HG03457 (cell line): ENCODE data around the gene ZNF516.

Source experiments
- ATAC-seq: cut with Tn5 transposase; IDR thresholded peaks from one replicate; pipeline ENCODE4 v1.9.1; 2021; ENCODE audit warnings: moderate number of reproducible peaks; ENCODE audit not compliant: unreplicated experiment

Gene ZNF516

GRCh38 chr18:76349067-76349715, 145.9 kb downstream of the ZNF516 start:
- no peak for ATAC-seq

GRCh38 chr18:76348267-76349066, 146.6 kb downstream of the ZNF516 start:
- no peak for ATAC-seq

GRCh38 chr18:76347341-76347740, 147.7 kb downstream of the ZNF516 start:
- no peak for ATAC-seq

- no peak for ATAC-seq
Measured at GRCh38 chr18:76346490-76347130, 148.4 kb downstream of the ZNF516 start.

- no peak for ATAC-seq
Measured at GRCh38 chr18:76345901-76346300, 149.1 kb downstream of the ZNF516 start.

GRCh38 chr18:76343938-76344569, 151.0 kb downstream of the ZNF516 start:
- no peak for ATAC-seq

GRCh38 chr18:76340410-76340809, 154.6 kb downstream of the ZNF516 start:
- no peak for ATAC-seq

GRCh38 chr18:76339246-76339620, 155.8 kb downstream of the ZNF516 start:
- no peak for ATAC-seq

- ATAC-seq, result no peak
Measured at GRCh38 chr18:76338619-76339245, 156.3 kb downstream of the ZNF516 start.

- ATAC-seq, result no peak
Measured at GRCh38 chr18:76338088-76338487, 157.0 kb downstream of the ZNF516 start.

GRCh38 chr18:76335859-76336640, 159.0 kb downstream of the ZNF516 start:
- ATAC-seq, result no peak

- ATAC-seq, result no peak
Measured at GRCh38 chr18:76328140-76328539, 166.9 kb downstream of the ZNF516 start.

GRCh38 chr18:76323891-76324290, 171.2 kb downstream of the ZNF516 start:
- ATAC-seq, result no peak

- no peak for ATAC-seq
Measured at GRCh38 chr18:76322686-76323085, 172.4 kb downstream of the ZNF516 start.

- no peak for ATAC-seq
Measured at GRCh38 chr18:76319366-76319765, 175.7 kb downstream of the ZNF516 start.

- ATAC-seq, result no peak
Measured at GRCh38 chr18:76318607-76319006, 176.4 kb downstream of the ZNF516 start.

GRCh38 chr18:76317136-76317535, 177.9 kb downstream of the ZNF516 start:
- no peak for ATAC-seq

- no peak for ATAC-seq
Measured at GRCh38 chr18:76315722-76316230, 179.3 kb downstream of the ZNF516 start.

GRCh38 chr18:76314496-76314895, 180.5 kb downstream of the ZNF516 start:
- no peak for ATAC-seq

- no peak for ATAC-seq
Measured at GRCh38 chr18:76314015-76314414, 181.0 kb downstream of the ZNF516 start.
